ENCODE results near the gene TRIM37. TPM values are rescaled to one million over a fixed set of nuclear protein-coding genes. Genes with fewer than 3 reads are reported as not detected.
"Not testable (repeated sequence)": the region's sequence is repeated elsewhere in the genome, so short reads cannot be mapped to it uniquely, and the experiment has no call there.

Gene TRIM37
- total and polyA plus RNA-seq, 5 experiments from 2014 or later = 7.2 to 27.2 (median 9.3) TPM

DNA sequence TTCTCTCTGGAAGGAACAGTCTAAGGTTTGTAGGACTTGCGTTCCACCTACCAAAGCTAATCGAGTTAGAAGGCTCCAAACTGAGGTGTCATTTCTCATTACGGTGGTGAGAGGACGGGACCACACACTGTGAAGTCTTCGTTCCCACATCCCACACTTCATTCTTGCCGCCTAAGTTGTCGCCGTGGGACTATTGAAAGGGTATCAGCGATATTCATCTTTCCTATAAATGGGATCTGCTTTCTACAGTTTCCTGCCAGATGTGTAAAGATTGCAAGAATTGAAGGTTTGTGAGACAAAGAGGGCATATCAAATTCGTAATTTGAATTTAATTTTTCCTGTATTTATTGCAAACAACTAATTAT is 608 bp upstream of the TRIM37 start:
- H3K9me3 Mint-ChIP-seq = no peaks in the 10 kb centered on the region
- DNase-seq (no peak), ATAC-seq (no peak)
- peaks cover 0 to 31% (median 0%) of the 10 kb centered on the region in 3 donors for H3K36me3 Mint-ChIP-seq
- POLR2A ChIA-PET = interaction anchor here (0.7 to 2.5 kb wide), 8 partner anchors 48 to 1285 kb away, joined by 3 to 18 read pairs (median 4); partner anchors contain the start of genes MTMR4, PRR11, PTRH2 and SKA2
- no peaks in the 10 kb centered on the region for H3K27me3 Mint-ChIP-seq
- H3K4me3 Mint-ChIP-seq = peak overlapping the region; percentile 91 to 98 (median 94)
- peak overlapping the region; percentile 13 to 96 (median 92) for H3K27ac Mint-ChIP-seq
- peaks cover 4 to 36% (median 33%) of the 10 kb centered on the region in 4 donors for H3K4me1 Mint-ChIP-seq

- Mint-ChIP-seq H3K36me3 (peaks cover 0 to 31% (median 0%) of the 10 kb centered on the region in 3 donors), H3K4me1 (peaks cover 7 to 45% (median 38%) of the 10 kb centered on the region in 4 donors)
- POLR2A ChIA-PET = interaction anchor here (0.7 to 2.5 kb wide), 10 partner anchors 39 to 1286 kb away, joined by 3 to 18 read pairs (median 4); partner anchors contain the start of genes MTMR4, PRR11, PTRH2 and SKA2
These were observed 723 bp downstream of the TRIM37 start for GRCh38 chr17:59105852-59106462.

GRCh38 chr17:59101178-59101577 is 5.5 kb downstream of the TRIM37 start:
- no peaks in the 10 kb centered on the region for H3K9me3 Mint-ChIP-seq
- H3K27ac Mint-ChIP-seq = peak overlapping the region in 2 of 10 donors; percentile 38 to 40
- no peaks in the 10 kb centered on the region for H3K27me3 Mint-ChIP-seq
- H3K4me1 Mint-ChIP-seq = peaks cover 12 to 45% (median 36%) of the 10 kb centered on the region in 4 donors
- peak overlapping the region in 1 of 10 donors; percentile 15 for H3K4me3 Mint-ChIP-seq
- peaks cover 5 to 51% (median 20%) of the 10 kb centered on the region in 3 donors for H3K36me3 Mint-ChIP-seq
- no peak for ATAC-seq
- no peak for DNase-seq
- POLR2A ChIA-PET = no interaction called here

More at GRCh38 chr17:59105852-59106462, 723 bp downstream of the TRIM37 start:
- H3K9me3 Mint-ChIP-seq = no peaks in the 10 kb centered on the region
- peak in 9 of 10 donors; percentile 62 to 90 (median 74) for DNase-seq
- H3K27ac Mint-ChIP-seq = peak overlapping the region; percentile 79 to 96 (median 92)
- ATAC-seq = peak; percentile 66 to 67
- H3K4me3 Mint-ChIP-seq = peak overlapping the region; percentile 91 to 98 (median 94)
- no peaks in the 10 kb centered on the region for H3K27me3 Mint-ChIP-seq

- H3K27me3 Mint-ChIP-seq = no peaks in the 10 kb centered on the region
- POLR2A ChIA-PET = interaction anchor here (0.6 kb wide), 1 partner anchor 574 kb away, joined by 6 read pairs; no protein-coding TSS in a partner anchor
- peaks cover 12 to 25% (median 22%) of the 10 kb centered on the region in 4 donors for H3K4me1 Mint-ChIP-seq
- peaks cover 5 to 61% (median 20%) of the 10 kb centered on the region in 3 donors for H3K36me3 Mint-ChIP-seq
- ATAC-seq = no peak
- H3K9me3 Mint-ChIP-seq = no peaks in the 10 kb centered on the region
- peak overlapping the region in 1 of 10 donors; percentile 19 for H3K27ac Mint-ChIP-seq
- DNase-seq = no peak
- H3K4me3 Mint-ChIP-seq = no peak overlapping the region
These were observed 8.8 kb downstream of the TRIM37 start for GRCh38 chr17:59097876-59098275.

DNA sequence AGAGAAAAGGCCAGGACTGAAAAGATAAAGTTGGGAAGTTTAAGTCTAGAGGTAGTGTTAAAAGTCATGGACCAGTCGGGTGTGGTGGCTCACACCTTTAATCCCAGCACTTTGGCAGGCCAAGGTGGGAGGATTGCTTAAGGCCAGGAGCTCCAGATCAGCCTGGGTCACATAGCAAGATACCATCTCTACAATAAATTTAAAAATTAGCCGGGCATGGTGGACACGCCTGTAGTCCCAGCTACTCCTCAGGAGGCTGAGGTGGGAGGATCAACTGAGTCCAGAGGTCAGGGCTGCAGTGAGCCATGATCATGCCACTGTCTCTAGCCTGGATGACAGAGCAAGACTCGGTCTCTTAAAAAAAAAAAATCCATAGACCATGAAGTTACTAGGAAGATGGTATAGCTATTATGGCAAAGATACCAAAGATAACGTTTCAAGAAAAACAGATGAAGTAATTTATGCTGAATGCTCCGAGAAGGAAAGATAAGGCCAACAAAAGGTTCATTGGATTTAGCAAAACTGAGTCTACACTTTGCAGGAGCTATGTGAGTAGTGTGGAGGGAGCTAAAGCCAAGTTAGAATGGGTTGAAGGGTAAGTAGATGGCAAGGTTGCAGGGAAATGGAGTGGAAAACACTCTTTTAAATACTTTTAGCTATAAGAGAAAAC is 11.7 kb downstream of the TRIM37 start:
- no peak for DNase-seq
- no peaks in the 10 kb centered on the region for H3K27me3 Mint-ChIP-seq
- H3K4me1 Mint-ChIP-seq = peaks cover 8 to 21% (median 11%) of the 10 kb centered on the region in 4 donors
- POLR2A ChIA-PET = interaction anchor here (1.0 kb wide), 1 partner anchor 14 kb away, joined by 3 read pairs; no protein-coding TSS in a partner anchor
- peaks cover 2 to 48% (median 16%) of the 10 kb centered on the region in 3 donors for H3K36me3 Mint-ChIP-seq
- H3K9me3 Mint-ChIP-seq = no peaks in the 10 kb centered on the region
- ATAC-seq = no peak
- H3K4me3 Mint-ChIP-seq = no peak overlapping the region
- no peak overlapping the region for H3K27ac Mint-ChIP-seq

- no peak for ATAC-seq
- Mint-ChIP-seq H3K4me1 (peaks cover 7 to 21% (median 11%) of the 10 kb centered on the region in 4 donors), H3K9me3 (no peaks in the 10 kb centered on the region), H3K27me3 (no peaks in the 10 kb centered on the region), H3K36me3 (peaks cover 0 to 50% (median 19%) of the 10 kb centered on the region in 3 donors), H3K27ac (peak overlapping the region in 1 of 10 donors; percentile 82), H3K4me3 (no peak overlapping the region)
- POLR2A ChIA-PET = interaction anchor here (0.6 to 1.0 kb wide), 2 partner anchors 13 to 1082 kb away, joined by 3 read pairs; no protein-coding TSS in a partner anchor
- DNase-seq = no peak
These were observed 12.9 kb downstream of the TRIM37 start for GRCh38 chr17:59093702-59094231.

DNA sequence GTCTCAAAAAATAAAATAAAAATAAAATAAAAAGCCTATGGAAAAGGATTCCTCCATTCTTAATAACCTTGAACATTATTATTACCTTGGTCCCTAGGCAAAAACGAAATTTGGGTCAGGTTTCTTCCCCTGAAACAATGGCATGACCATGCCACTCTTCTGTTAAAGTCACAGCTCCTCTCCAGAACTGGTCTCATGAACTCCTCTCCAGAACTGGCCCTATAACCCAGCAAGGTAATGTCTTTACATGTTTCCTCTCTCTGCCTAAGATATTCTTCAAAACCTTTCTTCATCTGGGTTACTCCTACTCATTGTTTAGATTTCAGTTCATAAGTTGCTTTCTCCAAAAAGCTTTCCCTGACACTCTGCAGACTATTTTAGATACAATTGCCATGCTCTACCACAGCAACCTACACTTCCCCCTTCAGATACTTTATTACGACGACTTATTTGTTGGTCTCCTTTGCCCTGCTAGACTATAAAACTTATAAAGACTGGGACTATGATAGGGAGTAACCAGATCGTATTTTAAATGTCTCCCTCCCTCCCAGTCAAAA is 13.5 kb downstream of the TRIM37 start:
- H3K27ac Mint-ChIP-seq = peak overlapping the region in 1 of 10 donors; percentile 82
- no peaks in the 10 kb centered on the region for H3K27me3 Mint-ChIP-seq
- H3K4me3 Mint-ChIP-seq = no peak overlapping the region
- no peak for DNase-seq
- peaks cover 0 to 52% (median 17%) of the 10 kb centered on the region in 3 donors for H3K36me3 Mint-ChIP-seq
- H3K4me1 Mint-ChIP-seq = peaks cover 7 to 21% (median 11%) of the 10 kb centered on the region in 4 donors
- POLR2A ChIA-PET = no interaction called here
- H3K9me3 Mint-ChIP-seq = no peaks in the 10 kb centered on the region
- ATAC-seq = no peak

- not testable (repeated sequence) for DNase-seq, H3K4me3 Mint-ChIP-seq, H3K27ac Mint-ChIP-seq, H3K27me3 Mint-ChIP-seq, ATAC-seq, H3K9me3 Mint-ChIP-seq
- peaks cover 0 to 53% (median 12%) of the 10 kb centered on the region in 3 donors for H3K36me3 Mint-ChIP-seq
- H3K4me1 Mint-ChIP-seq = peaks cover 6 to 11% (median 9%) of the 10 kb centered on the region in 4 donors
- POLR2A ChIA-PET = interaction anchor here (0.6 kb wide), 1 partner anchor 849 kb away, joined by 5 read pairs; no protein-coding TSS in a partner anchor
These were observed 16.1 kb downstream of the TRIM37 start for GRCh38 chr17:59090593-59090992.

DNA sequence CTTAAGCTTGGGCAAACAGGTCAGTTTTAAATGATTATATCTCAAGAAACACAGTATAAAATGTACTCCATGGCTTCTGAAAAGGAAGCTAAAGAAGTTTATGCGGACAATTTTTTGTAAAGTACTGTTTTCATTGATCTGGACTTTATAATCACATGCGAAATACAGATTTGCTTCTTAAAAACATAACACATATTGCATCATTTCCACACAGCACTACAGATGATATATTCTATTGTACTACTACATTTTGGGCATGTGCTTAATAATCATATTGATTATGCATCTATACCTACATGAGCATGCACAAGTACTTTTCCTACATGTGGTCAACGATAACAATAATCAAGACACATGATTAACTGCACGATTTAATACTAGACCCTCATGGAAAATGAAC is 22.5 kb downstream of the TRIM37 start:
- H3K4me1 Mint-ChIP-seq = peaks cover 0 to 7% (median 3%) of the 10 kb centered on the region in 4 donors
- no peak overlapping the region for H3K4me3 Mint-ChIP-seq
- H3K36me3 Mint-ChIP-seq = peaks cover 0 to 73% (median 22%) of the 10 kb centered on the region in 3 donors
- H3K9me3 Mint-ChIP-seq = no peaks in the 10 kb centered on the region
- DNase-seq = no peak
- H3K27ac Mint-ChIP-seq = peak overlapping the region in 1 of 10 donors; percentile 59
- ATAC-seq = no peak
- H3K27me3 Mint-ChIP-seq = no peaks in the 10 kb centered on the region
- POLR2A ChIA-PET = no interaction called here

DNA sequence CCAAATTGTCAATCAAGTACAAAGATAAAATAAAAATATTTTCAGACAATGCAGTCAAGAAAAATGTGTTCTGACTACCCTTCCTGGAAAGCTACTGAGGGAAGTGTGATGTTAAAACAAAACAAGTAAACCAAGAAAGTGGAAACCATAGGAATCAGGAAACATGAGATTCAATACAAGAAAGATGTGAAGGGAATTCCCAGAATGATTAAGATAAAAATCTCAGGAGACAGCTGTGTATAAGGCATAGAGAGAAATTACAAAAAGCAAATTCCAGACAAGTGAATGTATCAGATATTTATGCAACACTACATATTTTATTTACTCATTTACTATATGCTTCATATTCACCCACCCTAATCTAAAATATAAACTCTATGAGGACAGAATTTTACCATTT is 32.2 kb downstream of the TRIM37 start:
- Mint-ChIP-seq H3K9me3 (no peaks in the 10 kb centered on the region), H3K4me1 (no peaks in the 10 kb centered on the region), H3K27me3 (no peaks in the 10 kb centered on the region), H3K4me3 (no peak overlapping the region), H3K27ac (no peak overlapping the region), H3K36me3 (peaks cover 0 to 80% (median 34%) of the 10 kb centered on the region in 3 donors)
- DNase-seq (no peak), ATAC-seq (no peak)
- POLR2A ChIA-PET = no interaction called here

DNA sequence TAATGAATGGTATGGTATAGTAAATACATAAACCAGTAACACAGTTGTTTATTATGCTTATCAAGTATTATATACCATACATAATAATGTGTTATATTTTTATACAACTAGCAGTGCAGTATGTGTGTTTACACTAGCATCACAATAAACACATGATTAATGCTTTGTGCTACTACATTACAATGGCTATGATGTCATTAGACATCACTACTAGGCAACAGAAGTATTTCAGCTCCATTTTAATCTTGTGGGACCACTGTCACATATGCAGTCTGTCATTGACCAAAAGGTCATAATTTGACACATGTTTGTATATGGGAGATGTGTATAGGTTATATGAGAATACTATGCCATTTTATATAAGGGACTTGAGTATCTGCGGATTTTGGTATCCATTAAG is 32.7 kb downstream of the TRIM37 start:
- ATAC-seq (no peak), DNase-seq (no peak)
- Mint-ChIP-seq H3K36me3 (peaks cover 0 to 78% (median 35%) of the 10 kb centered on the region in 3 donors), H3K27me3 (no peaks in the 10 kb centered on the region), H3K27ac (no peak overlapping the region), H3K4me3 (no peak overlapping the region), H3K9me3 (no peaks in the 10 kb centered on the region), H3K4me1 (no peaks in the 10 kb centered on the region)
- POLR2A ChIA-PET = no interaction called here

DNA sequence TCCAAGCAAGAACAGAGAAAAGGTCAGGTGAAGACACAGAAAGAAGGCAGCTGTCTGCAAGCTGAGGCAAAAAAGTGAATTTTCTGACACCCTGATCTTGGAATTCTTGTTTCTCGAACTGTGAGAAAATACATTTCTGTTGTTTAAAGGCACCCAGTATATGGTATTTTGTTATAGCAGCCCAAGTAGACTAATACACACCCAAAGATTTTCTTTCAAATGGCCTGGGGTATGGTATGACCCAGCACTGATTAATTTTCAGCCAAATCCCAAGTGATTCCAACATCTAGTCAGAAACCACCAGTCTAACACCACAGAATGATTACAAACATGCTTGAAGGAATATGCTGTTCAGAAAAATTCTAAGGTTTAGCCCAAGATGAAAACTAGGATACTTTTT is 36.8 kb downstream of the TRIM37 start:
- no peaks in the 10 kb centered on the region for H3K9me3 Mint-ChIP-seq
- H3K27me3 Mint-ChIP-seq = no peaks in the 10 kb centered on the region
- no peak overlapping the region for H3K27ac Mint-ChIP-seq
- POLR2A ChIA-PET = no interaction called here
- no peak overlapping the region for H3K4me3 Mint-ChIP-seq
- ATAC-seq (no peak), DNase-seq (no peak)
- no peaks in the 10 kb centered on the region for H3K4me1 Mint-ChIP-seq
- peaks cover 0 to 79% (median 34%) of the 10 kb centered on the region in 3 donors for H3K36me3 Mint-ChIP-seq

Measured in naive thymus-derived CD8-positive, alpha-beta T cell (primary cell).